SU-DHL-6 (cell line): ENCODE results near the gene G2E3.

Source experiments
- EZH2phosphoT487 ChIP-seq: fragments of 200-600 bp; sonication (generic), shearing (Covaris generic); conservative IDR thresholded peaks from 2 replicates; pipeline ENCODE4 v1.6.1; 2018; ENCODE audit warnings: mild to moderate bottlenecking, antibody characterized with exemption, low read length, moderate library complexity, mixed read lengths
- TF ChIP-seq, protein P1 (sequence below): fragments of 200-600 bp; sonication (generic); IDR thresholded peaks from one replicate; pipeline ENCODE4 v1.5.1; 2017; ENCODE audit warnings: antibody characterized with exemption, mild to moderate bottlenecking, low read length, moderate library complexity; ENCODE audit not compliant: insufficient read depth, poor library complexity, severe bottlenecking

DNA sequence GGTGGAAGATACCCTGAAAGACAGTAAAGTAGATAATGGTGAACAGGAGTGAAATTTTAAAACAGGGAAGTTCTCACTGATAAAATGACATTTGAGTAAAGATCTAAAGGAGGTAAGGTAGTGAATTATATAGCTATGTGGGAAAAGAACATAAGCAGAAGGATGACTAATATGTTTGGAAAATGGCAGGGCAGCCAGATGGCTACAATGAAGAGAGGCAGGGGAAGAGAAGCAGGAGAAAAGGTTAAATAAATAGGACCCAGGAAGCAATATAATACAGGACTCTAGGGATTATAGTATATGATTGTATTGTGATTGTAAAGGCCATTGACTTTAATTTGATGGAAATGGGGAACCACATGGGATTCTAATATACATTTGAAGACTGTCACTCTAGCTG is 96.2 kb downstream of the G2E3 start:
- TF ChIP-seq, protein P1, sequence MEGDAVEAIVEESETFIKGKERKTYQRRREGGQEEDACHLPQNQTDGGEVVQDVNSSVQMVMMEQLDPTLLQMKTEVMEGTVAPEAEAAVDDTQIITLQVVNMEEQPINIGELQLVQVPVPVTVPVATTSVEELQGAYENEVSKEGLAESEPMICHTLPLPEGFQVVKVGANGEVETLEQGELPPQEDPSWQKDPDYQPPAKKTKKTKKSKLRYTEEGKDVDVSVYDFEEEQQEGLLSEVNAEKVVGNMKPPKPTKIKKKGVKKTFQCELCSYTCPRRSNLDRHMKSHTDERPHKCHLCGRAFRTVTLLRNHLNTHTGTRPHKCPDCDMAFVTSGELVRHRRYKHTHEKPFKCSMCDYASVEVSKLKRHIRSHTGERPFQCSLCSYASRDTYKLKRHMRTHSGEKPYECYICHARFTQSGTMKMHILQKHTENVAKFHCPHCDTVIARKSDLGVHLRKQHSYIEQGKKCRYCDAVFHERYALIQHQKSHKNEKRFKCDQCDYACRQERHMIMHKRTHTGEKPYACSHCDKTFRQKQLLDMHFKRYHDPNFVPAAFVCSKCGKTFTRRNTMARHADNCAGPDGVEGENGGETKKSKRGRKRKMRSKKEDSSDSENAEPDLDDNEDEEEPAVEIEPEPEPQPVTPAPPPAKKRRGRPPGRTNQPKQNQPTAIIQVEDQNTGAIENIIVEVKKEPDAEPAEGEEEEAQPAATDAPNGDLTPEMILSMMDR = no peak
- TF ChIP-seq EZH2phosphoT487 = no peak
